ENCODE results near the gene DKKL1.
A peak's percentile ranks its signal among the peaks of the same experiment; 100 is the strongest.
"Not testable (repeated sequence)": the region's sequence is repeated elsewhere in the genome, so short reads cannot be mapped to it uniquely, and the experiment has no call there.

The DKKL1 gene

GRCh38 chr19:49363268-49364082 is at the start of gene DKKL1:
DKKL1 (plus strand) TSS chr19:49363877; CDS start chr19:49363999, 122 bp downstream.
- peak; percentile 95 for DNase-seq

- no peak for DNase-seq
Measured at GRCh38 chr19:49315111-49315510, 48.6 kb upstream of the DKKL1 start.

- no peak for DNase-seq
Measured at GRCh38 chr19:49316284-49316683, 47.4 kb upstream of the DKKL1 start.

- DNase-seq = no peak
Measured at GRCh38 chr19:49318296-49318695, 45.4 kb upstream of the DKKL1 start.

GRCh38 chr19:49324801-49325576 is 38.7 kb upstream of the DKKL1 start, which contains the start of gene SLC6A16:
SLC6A16 (minus strand) TSS chr19:49325191; CDS start chr19:49311347, 13,844 bp downstream.
- DNase-seq = no peak

GRCh38 chr19:49325756-49326155 is 37.9 kb upstream of the DKKL1 start:
- DNase-seq = not testable (repeated sequence)

GRCh38 chr19:49326165-49326704 is 37.4 kb upstream of the DKKL1 start:
- DNase-seq = no peak

GRCh38 chr19:49327878-49328544 is 35.7 kb upstream of the DKKL1 start:
- DNase-seq = peak; percentile 56

- DNase-seq = peak; percentile 23
Measured at GRCh38 chr19:49328741-49329140, 34.9 kb upstream of the DKKL1 start.

GRCh38 chr19:49331187-49331586 is 32.5 kb upstream of the DKKL1 start:
- peak; percentile 46 for DNase-seq

- peak; percentile 65 for DNase-seq
Measured at GRCh38 chr19:49331616-49332055, 32.0 kb upstream of the DKKL1 start.

GRCh38 chr19:49332691-49333417 is 30.8 kb upstream of the DKKL1 start:
- not testable (repeated sequence) for DNase-seq

- DNase-seq = peak; percentile 57
Measured at GRCh38 chr19:49333418-49333805, 30.3 kb upstream of the DKKL1 start.

GRCh38 chr19:49333811-49334288 is 29.8 kb upstream of the DKKL1 start:
- DNase-seq = peak; percentile 82

- DNase-seq = peak; percentile 76
Measured at GRCh38 chr19:49335071-49335783, 28.4 kb upstream of the DKKL1 start, which contains the start of gene CD37. CD37 (plus strand) TSS chr19:49335406; CDS start chr19:49335541, 135 bp downstream.

GRCh38 chr19:49335784-49336481 is 27.7 kb upstream of the DKKL1 start:
- peak; percentile 40 for DNase-seq

- DNase-seq = peak; percentile 45
Measured at GRCh38 chr19:49336482-49337266, 27.0 kb upstream of the DKKL1 start.

GRCh38 chr19:49337267-49338022 is 26.2 kb upstream of the DKKL1 start:
- DNase-seq = no peak

Measured in activated CD8-positive, alpha-beta memory T cell treated with anti-CD3 and anti-CD28 coated beads, Interleukin-2, amount 50 U/mL, for 48 hours (primary cell).